AG09319 (cell line): ENCODE results near the gene PCNX3.

Experiments
- DNase-seq: peaks from one replicate; pipeline ENCODE4 v3.0.0-alpha.2; 2010; ENCODE audit warnings: low read depth; ENCODE audit errors: extremely low read depth
- CTCF ChIP-seq: IDR thresholded peaks from 2 replicates; pipeline ENCODE4 v1.5.1; 2011; ENCODE audit warnings: low read depth, mild to moderate bottlenecking, inconsistent platforms, low read length, moderate library complexity

The PCNX3 gene

GRCh38 chr11:65573391-65574079, 42.0 kb upstream of the PCNX3 start:
- no peak for TF ChIP-seq CTCF
- DNase-seq, result no peak

GRCh38 chr11:65574109-65574810, 41.3 kb upstream of the PCNX3 start:
- peak; percentile 93 for DNase-seq

GRCh38 chr11:65574811-65575567, 40.6 kb upstream of the PCNX3 start:
- TF ChIP-seq CTCF, result no peak
- no peak for DNase-seq

More at GRCh38 chr11:65574109-65574810, 41.3 kb upstream of the PCNX3 start:
- peak; percentile 59 for TF ChIP-seq CTCF

GRCh38 chr11:65575568-65576231, 39.9 kb upstream of the PCNX3 start, which contains the start of gene EHBP1L1:
EHBP1L1 (plus strand) TSS chr11:65576053; CDS start chr11:65576303, 250 bp downstream.
- DNase-seq, result no peak
- TF ChIP-seq CTCF, result no peak

- no peak for DNase-seq
- no peak for TF ChIP-seq CTCF
These were observed 39.2 kb upstream of the PCNX3 start for GRCh38 chr11:65576232-65576866.

GRCh38 chr11:65576867-65577755, 38.5 kb upstream of the PCNX3 start:
- no peak for DNase-seq
- TF ChIP-seq CTCF, result no peak
